NCI-H1930 (cell line): Measurements from ENCODE around the gene TLL2.

Experiments used
- DNase-seq, 2 experiments: peaks; one replicate each; lab custom pipeline; 2025; lab: John Stamatoyannopoulos, UW

The TLL2 gene

DNA sequence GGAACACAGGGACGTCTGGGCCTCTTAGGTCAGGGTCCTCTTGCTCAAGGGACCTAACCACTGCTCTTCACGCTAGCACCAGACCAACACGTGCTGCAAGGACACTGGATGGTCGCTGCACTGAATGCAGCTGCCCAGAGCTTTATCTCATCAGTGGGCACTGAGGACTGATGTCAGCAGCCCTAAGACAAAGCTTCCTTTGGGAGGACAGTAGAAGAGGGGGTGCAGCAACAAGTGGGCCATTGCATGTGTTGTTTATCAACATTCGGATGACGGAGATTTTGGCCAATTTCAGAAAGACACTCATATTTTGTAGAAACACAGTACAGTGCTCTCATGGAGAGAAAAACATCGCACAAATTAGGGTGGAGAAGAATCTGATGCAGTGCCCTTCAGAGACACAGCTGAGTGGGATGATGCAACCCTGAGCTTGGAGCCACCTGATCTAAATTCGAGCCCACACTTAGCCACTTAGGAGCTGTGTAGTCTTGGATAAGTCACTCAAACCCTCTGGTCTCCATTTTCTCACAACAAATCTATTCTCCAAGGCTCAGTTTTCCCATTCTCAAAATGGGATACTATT is 156.6 kb downstream of the TLL2 start:
- no peak for DNase-seq

- DNase-seq: no peak
These were observed 161.1 kb downstream of the TLL2 start for GRCh38 chr10:96352582-96352981.

- no peak for DNase-seq
These were observed 161.7 kb downstream of the TLL2 start for GRCh38 chr10:96352027-96352426.

GRCh38 chr10:96346295-96346694 is 167.4 kb downstream of the TLL2 start:
- DNase-seq: no peak

GRCh38 chr10:96345222-96345621 is 168.5 kb downstream of the TLL2 start:
- DNase-seq: no peak

DNA sequence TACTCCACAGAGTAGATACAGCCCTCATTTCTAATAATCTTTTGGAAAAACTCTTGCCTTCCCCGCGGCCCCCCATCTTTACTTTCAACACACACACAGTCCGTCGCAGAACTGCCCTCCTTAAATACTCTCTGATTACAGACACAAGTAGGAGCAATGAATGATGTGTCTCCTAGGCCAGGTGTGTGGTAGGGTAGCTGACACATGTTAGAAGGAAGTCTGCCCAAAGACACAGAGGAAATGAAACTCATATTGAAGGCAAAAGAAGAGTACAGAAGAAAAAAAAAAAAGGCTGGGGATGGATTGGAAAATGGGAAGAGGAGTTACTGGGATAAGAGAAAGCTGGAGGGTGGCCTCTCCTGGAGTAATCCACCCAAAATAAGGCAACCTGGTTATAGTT is 169.5 kb downstream of the TLL2 start:
- DNase-seq: no peak

DNA sequence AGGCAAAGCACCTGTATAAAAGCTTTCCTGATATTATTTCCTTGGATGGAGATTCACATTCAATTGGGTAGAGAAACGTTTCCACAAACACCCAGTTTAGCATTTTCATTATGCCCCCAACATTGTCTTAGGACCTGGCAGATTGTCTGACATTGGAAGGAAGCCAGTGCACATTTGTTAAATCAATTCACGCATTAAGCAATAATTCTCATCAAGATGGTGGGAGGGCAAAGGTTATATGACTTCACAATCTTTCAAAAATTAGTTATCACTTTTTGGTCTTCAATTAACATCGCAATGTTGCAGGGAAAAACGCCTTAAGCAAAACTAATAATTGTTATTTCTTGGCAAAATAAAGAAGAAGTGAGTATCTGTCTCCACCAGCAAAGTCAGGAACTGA is 171.3 kb downstream of the TLL2 start:
- no peak for DNase-seq

DNA sequence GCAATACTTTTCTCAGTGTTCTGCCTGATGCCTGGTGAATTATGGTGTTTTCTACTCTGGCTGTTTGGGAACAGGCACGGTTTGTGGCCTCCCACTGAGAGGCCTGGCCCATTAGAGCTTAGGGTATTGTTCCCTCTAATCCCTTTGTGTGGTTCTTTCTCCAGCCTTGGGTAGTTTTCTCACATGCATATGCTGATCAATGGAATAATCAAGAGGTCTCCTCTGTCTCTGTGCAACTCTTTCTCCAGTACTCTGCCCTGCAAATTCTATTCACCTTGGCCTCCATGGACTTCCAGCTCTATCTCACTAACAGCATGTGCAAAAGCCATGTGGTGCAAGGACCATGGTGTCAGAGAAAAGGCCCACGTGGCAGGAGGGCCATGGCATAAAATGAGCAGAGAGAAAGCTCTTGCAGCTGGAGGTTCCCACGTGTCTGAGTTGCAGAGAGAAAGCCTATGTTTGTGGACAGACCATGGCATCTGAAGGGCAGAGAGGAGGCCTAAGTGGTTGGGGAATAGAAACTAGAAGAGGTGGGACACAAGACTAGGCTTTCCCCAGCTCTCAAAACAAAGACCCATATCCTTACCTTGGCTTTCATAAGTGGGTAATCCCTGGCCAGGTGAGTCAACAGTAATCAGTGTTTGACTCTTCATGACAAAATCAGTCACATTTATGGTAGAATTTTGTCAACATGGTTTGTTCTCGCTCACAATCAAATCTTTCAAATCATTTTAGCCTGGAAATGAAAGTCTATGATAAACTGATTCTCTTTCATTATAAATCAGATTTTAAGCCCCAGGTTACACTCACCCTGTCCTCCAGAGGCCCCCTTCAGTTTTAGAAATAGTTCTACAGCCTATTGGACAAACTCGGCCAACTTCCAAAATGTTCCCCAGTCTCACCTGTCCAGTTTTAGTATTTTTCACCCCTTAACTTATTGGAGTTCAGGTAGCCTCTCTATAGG is 172.2 kb downstream of the TLL2 start:
- DNase-seq: no peak

DNA sequence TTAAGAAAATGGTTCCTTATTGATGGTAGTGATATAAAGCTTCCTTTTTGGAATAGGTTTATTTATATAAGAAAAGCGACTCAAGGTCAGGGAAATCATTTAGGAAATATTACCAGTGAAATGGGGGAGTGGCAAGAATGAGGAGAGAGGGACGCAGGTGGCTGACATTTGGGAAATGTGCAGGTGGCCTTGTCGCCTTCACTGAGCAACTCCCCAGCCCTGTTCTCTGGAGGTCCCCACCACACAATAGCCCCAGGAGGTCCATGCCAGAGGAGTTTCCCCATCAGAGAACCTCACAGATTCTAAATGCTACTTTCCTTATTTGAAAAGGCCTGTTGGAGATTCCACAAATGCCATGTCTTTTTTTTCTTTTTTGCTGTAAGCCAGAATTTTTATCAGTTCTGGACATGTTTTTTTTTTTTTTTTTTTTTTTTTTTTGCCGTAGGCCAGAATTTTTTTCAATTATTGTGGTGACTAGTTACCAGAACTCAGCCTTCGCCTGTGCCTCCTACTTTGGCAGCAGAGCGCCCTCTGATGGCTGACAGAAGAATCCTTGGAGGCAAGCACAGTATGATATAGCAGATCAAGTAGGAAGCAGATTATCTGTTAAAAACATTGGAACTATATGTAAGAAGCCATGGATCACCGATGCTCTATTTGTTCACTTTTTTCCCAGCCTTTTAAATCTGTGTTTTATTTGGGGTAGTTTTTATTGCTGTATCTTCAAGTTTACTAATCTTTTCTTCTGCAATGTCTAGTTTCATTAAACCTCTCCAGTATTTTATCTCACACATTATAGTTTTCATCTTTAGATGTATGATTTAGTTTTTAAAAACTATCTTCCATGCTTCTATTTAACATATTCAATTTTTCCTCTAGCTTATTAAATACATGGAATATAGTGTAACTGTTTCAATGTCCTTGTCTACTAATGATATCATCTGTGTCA is 173.5 kb downstream of the TLL2 start:
- peak; percentile 10 to 43 for DNase-seq

- DNase-seq: no peak
These were observed 174.3 kb downstream of the TLL2 start for GRCh38 chr10:96339383-96339782.

DNA sequence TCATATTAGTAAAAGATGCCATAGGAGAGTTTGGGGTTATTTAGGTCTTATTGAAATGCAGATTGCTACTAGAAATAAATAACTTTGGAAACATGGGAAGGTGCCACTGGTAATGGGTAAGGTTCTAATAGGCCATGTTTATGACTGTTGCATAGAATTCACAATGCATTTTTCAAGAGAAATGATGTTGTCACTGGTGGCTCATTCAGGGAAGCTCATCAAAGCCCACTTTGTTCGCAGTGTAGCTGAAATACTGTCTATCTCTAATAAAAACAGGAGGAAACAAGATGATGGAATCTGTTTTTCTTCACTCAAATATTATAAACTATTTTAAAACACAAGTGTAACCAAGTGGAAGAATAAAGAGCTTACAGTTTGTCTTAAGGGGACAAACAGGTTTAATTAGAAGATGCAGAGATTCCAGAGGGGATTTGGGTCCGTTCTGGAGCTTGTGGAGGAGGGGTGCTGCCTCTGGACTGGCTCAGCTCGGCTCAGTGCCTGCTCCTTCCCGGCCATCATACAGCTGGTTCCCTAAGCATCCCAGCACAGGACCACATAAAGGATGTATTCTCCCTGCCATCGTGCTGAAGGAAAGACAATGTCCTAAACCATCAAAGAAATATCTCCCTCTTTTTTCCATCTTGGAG is 175.3 kb downstream of the TLL2 start:
- no peak for DNase-seq

GRCh38 chr10:96337106-96337505 is 176.6 kb downstream of the TLL2 start:
- no peak for DNase-seq

- peak in 1 of 2 experiments; percentile 4 for DNase-seq
These were observed 178.9 kb downstream of the TLL2 start for GRCh38 chr10:96334616-96335526.

GRCh38 chr10:96333101-96333500 is 180.6 kb downstream of the TLL2 start:
- DNase-seq: no peak

GRCh38 chr10:96327462-96327861 is 186.3 kb downstream of the TLL2 start:
- DNase-seq: no peak

GRCh38 chr10:96325719-96326373 is 187.9 kb downstream of the TLL2 start:
- no peak for DNase-seq

- DNase-seq: peak in 1 of 2 experiments; percentile 8
These were observed 189.3 kb downstream of the TLL2 start for GRCh38 chr10:96324447-96324846.

DNA sequence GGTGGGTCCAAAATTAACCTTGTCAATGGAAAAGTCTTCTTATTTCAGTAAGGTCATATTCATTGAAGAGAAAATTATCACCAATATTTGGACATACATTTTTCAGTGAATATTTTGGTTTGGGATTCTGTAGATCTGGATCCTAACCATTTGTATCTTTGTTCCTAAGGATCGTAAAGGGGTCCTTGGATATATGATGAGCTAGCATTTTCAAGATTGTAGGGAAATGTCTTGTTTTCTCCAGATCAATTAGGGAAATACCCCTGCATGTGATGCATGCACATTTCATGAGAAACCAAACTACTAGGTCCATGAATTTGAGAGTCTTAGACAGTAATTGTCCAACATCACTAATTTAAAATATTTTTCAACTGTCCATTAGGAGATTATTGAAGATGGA is 191.5 kb downstream of the TLL2 start:
- DNase-seq: no peak

DNA sequence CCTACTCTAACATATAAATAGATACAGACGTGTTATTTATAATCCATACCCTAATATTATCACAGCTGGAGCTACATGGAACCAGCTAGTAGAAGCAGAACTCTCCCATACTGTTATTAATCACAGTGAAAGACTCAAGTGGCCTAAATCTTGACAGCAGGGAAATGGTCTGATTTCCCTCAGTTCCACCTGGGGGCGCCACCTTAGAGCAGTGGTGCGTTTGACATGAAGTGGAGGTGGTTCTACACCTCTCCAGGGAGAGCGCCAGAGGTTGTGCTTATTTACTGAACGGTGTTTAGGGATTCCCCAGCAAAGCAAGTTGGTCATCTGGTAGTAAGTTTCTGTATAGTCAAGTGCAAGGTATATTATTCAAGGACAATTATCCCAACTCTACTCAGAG is 191.9 kb downstream of the TLL2 start:
- no peak for DNase-seq
